HG03439 (cell line): Measurements from ENCODE around the gene INPP4A.

Experiments
- ATAC-seq: cut with Tn5 transposase; IDR thresholded peaks from one replicate; pipeline ENCODE4 v1.9.1; 2021; ENCODE audit warnings: mild to moderate bottlenecking, moderate library complexity; ENCODE audit not compliant: unreplicated experiment

Gene INPP4A

DNA sequence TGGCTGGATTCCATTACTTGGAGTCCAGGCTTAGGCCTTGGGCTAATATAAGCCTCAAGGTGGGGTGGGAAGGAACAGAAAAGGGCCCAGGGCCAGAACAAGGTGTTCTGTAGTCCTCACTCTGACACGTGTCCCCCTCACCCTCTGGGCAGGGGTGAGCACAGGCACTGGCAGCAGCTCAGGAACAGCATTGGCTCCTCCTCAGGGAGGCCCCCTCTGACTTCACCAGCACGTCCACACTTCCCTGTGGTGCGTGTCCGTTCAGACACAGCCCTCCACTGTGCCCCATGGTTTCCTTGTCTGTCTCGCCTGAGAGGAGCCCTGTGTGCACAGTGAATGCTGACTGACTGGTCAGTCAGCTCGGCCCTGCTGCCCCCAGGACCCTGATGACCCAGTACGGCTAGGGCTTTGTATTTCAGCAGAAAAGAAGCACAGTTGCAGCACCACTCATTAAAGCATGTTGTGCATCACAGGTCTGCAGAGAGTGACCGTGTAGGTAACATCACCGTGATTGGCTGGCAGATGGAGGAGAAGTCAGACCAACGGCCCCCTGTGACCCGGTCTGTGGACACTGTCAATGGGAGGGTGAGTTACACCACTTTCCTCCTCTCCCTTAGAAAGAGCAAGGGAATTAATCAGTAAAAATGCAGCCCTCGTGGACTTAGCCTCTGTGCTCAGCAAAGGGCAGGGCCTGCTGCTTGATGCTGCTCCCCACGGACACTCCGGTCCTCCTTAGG, 92.9 kb downstream of the INPP4A start:
- no peak for ATAC-seq

DNA sequence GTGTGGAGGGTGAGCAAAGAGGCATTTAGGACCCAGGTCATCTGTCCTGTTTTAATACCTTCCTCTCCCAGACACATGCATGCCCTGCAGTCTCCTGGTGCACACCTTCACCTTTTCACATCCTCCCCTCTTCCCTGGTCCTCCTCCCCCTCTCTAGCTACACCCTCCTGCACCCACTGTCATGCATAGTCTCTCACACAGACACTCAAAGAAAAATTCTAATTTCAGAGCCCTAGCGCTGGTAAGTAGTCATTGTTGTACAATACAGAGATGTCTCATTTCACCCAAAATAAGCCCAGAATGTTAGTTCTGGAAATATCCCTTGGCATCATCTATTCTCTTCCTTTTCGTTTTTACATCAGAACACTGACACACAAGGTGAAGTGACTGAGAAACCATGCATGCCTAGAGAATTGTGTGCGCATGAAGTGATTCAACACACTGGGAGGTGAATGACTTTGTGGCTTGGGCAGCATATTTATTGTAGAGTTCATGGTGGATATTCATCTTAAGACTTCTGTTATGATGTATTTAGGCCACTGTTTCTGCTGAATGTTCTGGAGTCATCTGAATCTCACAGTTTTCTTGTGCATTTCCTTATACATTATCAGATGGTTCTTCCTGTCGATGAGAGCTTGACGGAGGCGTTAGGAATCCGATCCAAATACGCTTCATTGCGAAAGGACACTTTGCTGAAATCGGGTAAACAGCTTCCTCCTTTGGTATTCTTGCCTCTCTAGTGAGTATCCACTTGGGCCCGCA, 93.8 kb downstream of the INPP4A start:
- no peak for ATAC-seq

DNA sequence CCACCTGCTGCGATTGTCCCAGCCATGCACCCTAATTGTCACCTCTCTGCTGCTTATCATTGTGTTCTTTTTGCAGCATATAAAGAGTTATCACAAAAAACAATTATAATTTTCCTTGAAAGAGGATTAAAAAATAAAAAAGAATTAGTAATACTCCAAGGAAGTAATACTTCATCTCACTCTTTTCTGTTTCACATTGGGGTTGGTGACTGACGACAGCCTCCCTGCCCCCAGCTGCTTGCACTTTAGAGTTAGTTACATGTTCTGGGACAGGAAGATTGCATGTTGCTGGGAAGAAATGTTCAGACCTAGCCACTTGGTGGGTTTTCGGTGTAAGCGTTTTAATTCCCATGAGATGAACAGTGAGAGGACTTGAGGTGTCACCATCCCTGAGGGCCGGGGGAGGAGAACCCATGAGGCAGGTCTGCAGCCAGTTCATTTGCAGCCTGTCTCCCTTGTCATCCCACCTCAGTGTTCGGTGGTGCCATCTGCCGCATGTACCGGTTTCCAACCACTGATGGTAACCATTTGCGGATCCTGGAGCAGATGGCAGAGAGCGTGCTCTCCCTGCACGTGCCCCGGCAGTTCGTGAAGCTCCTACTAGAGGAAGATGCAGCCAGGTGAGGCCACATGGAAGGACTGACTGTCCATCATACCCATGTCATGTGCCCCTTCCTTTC, 94.5 kb downstream of the INPP4A start:
- no peak for ATAC-seq

DNA sequence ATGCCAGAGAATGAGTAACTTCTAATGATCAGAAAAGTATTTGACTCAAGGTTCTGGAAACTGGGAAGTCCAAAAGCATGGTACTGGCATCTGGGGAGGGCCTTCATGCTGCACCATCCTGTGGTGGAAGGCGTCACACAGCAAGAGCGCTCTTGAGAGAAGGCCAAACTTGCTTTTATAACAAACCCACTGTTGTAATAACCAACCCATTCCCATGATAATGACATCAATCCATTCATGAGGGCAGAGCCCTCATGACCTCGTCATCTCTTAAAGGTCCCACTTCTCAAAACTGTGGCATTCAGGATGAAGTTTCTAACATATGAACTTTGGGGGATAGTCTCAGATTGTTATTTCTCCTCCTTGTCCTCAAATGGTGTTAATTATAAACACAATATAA, 95.9 kb downstream of the INPP4A start:
- ATAC-seq = no peak

DNA sequence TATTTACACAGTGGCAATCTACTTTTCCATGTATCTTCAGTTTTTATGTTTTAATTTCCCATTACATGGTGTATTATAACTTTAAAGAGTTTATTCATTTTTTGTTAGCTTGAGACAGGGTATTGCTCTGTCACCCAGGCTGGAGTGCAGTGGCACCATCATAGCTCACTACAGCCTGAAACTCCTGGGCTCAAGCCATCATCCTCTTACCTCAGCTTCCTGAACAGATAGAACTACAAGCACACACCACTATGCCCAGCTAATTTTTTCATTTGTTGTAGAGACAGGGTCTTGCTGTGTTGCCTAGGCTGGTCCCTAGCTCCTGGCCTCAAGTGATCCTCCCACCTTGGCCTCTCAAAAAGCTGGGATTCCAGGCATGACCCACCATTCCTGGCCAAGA, 96.8 kb downstream of the INPP4A start:
- ATAC-seq = no peak

DNA sequence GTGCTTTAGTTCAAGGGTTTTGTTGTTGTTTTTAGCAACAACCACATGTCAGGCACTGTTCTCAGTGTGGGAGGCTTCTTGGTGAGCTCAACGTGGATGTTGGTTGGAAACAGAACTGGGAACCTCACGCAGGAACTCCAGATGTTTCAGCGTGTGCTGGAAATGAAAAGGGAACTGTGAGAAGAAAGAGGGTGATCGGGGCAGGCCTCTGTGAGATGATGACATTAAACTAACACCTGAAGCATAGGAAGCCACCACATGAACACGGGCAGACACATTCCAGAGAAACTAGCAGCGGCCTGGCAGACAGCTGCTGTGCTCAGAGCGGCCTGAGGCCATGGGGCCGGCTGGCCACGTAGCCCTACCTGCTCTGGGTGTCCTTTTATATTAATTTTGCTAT, 97.2 kb downstream of the INPP4A start:
- ATAC-seq = no peak

DNA sequence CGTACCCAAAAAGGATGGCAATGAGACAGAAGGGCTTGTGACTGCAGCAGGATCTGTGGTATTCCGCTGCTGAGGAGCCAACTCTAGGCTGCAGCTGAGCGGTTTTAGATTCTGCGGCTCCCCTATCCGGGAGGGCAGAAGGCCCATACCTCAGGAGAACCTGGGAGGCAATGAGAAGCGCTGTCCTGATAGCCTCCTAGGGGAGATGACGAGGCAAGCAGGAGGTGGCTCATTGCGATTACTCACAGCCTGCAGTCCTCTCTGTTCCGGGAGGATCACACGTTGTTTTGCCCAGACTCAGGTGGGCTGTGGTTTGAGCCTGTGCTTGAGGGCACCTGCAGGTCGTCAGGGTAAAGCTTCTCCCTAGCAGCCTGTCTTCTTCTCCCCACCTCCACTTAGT, 98.6 kb downstream of the INPP4A start:
- ATAC-seq = no peak

DNA sequence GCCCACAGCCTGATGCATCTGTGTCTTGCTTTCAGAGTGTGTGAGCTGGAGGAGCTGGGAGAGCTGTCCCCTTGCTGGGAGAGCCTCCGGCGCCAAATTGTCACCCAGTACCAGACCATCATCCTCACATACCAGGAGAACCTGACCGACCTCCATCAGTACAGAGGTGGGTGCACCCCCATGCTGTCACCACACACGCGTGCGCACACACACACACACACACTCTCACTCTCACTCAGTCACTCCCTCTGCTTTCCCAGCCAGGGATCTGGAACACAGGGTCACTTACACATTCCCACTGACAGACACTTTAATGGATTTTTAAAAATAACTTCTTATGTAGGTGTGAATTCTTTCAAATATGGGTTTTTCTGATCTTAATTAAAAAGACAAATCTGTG, 99.2 kb downstream of the INPP4A start:
- ATAC-seq = no peak

DNA sequence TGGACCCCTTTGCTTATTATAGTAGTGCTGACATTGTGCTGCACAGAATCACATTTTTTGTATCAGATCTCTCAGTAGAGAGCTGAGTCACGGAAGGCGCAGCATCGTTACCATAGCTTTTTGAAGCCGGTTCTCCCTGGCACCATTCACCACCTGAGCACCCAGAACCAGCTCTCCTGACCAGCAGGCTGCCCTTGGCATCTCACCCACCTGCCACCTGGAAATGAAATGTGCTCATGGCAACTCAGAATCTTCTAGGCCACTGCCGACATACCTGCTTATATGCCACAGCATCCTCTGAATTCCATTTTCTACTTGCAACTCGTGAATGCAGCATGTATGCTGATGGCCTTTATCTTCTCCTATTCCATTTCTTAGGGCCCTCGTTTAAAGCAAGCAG, 100.9 kb downstream of the INPP4A start:
- ATAC-seq = no peak

DNA sequence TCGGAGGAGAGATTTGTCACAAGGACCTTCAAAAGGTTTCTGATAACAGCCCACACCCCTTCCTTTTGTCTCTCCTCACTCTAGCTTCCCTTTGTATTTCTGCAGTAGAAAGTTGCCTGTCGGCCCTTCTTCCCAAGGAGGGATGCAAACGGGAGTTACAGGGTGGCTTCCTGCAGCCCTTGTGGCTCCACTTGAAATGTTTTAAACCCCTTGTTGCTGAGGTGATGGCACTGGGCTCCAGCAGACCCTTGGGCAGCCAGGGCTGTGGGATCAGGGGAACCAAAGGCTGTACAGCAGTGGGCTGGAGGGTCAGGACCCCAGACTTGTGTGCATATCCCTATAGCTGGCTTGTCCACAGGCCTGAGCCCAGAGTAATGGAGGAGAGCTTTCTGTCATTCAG, 101.5 kb downstream of the INPP4A start:
- ATAC-seq = no peak

DNA sequence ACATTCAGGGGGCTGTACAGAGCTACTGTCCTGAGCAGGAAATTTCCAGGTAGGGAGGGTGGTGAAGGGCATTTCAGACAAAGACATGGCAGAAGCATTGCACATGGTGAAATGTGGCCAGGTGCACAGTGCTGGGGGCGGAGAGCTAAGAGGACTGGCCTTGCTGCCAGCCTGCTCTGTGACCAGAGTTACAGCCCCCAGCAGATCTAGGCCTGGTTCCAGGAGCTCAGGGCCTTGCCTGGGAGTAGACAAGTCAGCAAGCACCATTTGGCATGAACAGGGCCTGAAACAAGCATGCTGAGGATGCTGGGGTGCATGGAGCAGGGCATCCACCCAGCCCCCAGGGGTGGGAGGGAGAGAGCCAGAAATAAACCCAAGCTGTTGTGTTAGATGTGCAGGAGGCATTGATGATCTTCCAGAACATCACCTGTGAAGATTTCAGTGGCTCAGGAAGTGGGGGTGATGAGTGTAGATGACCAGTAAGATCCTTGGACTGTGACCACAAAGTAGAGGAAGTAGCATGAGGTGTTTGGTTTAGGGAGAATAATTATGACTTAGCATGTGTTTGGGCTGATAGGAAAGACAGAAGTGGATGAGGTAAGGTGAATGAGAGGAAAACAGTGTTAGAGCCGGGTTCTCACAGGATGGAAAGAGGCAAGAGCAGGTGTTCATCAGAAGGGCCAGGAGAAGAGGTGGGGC, 102.6 kb downstream of the INPP4A start:
- ATAC-seq = no peak

DNA sequence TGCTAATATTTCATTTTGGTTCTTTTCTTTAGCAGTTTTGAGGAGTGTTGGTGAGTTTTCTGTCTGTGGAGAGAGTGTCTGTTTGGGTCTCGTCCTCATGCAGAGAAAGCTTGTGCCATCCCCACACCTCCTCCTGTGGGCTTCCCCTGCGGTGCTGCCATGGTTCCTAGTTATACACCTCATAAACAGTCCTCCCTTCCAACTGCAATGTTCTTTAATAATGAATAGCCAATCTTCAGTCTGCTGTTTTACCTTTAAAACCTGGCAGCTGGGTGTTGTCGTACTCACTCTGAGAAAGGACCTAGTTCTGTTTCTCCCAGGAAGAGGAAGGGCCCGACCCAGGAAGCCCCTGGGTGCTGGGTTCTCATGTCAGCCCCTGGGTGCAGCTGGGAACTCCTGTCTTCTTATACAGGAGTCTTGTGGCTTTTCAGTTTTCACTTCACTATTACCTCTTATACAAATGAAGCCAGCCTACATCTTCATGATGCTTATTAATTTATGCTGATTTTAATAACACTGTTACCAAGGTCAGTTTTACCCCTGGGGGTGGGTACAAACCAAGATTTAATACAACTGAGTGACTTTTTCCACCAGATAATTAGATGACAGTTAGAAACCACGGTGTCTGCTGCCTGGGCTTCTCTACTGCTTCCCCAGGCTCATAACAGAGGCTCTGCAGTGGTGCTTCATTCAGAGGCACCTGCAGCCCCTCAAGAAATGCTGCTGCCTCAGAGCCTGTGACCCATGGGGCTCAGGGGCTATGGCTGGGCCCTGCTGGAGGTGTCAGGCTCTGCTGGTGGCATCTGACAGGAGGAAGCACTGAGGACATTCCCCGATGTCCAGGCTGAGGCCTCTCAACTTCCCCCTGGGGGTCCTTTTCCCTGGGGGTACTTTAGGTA, 104.5 kb downstream of the INPP4A start:
- no peak for ATAC-seq

DNA sequence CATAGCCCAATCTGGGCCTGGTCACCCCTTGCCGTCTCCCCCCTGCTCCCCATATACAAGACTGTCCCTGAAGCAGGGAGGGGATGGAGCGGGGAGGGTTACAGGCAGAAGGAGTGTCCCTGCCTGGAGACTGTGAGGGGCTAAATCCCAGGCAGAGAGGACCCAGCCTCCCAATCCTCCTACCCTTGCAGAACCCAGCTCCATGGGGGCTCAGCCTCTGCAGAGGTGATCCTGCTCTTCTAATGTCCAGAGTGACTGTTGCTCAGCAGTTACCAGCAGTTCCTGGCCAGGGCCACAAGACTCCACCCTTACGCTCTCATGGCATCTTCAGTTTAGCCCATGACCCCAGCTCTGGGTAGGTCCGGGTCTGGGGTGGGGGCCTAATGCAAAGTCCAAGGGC, 105.5 kb downstream of the INPP4A start:
- no peak for ATAC-seq

DNA sequence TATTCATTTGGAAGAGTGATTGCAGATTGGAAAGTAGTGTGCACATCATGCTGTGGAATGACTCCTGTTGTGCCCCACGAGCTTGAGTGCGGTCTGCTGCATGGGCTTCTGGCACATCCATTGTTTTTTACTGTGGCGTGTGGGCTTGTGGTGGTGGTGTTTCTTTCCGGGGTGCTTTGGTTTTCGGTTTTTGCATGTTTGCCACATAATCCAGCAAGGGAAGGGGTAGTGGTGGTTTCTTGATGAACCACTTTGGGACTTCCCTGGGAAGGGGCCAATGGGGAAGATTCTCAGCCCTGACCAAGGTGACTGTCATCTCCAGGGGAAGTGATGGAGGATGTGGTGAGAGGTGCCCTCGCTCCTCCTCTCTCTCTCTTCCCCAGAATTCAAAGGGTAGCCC, 106.7 kb downstream of the INPP4A start:
- no peak for ATAC-seq

DNA sequence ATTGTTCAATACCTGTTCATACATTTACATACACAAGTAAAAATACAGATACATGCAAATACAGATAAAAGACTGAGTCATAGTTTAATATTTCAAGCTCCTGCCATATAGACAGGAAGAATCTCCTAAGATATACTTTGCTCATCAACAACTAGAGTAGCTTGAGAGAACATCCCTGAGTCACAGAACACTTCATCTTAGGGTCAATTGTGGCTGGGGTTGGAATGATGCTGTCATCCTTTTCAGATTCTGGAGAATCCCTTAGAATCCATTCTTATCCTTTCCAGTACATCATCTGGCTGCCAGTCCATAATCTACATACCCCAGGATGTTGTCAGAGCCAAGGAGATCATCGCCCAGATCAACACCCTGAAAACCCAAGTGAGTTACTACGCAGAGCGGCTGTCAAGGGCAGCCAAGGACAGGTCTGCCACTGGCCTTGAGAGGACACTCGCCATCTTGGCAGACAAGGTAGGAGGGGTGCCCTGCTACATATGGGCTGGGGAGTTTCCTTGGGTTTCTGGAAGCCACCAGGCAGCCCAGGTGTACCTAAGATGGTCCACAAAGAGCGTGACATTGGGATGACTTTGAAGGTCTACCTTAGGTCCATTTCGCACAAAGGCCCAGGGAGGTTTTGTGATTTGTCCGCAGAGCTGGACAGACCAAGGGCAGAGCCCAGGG, 108.0 kb downstream of the INPP4A start:
- ATAC-seq = no peak

DNA sequence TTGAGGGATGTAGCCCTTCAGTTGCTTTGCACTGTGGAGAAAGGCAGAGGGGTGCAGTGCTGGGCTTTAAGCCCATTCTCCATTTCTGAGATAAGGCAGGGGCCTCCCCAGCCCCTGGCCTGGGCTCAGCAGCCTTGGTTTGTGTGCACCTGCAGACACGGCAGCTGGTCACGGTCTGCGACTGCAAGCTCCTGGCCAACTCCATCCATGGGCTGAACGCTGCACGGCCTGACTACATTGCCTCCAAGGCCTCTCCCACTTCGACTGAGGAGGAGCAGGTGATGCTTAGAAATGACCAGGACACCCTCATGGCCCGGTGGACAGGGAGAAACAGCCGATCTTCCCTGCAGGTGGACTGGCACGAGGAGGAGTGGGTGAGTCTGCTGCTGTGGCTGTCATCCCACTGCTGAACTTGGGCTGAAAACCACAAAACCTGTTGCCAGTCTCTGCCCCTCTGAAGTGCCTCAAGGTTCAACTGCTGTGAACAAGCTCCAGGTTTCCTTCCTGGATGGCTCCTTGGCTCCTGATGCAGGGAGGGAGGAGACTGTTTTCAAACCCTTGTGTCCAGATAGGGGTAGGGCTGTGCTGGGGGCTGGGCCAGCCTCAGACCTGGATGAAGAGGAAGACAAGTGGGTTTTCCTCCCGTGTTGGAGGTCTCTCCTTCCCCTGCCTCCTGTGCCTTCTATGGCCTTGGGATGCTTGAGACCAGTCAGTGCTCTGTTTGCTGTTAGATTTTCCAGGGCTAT, 109.6 kb downstream of the INPP4A start:
- no peak for ATAC-seq

DNA sequence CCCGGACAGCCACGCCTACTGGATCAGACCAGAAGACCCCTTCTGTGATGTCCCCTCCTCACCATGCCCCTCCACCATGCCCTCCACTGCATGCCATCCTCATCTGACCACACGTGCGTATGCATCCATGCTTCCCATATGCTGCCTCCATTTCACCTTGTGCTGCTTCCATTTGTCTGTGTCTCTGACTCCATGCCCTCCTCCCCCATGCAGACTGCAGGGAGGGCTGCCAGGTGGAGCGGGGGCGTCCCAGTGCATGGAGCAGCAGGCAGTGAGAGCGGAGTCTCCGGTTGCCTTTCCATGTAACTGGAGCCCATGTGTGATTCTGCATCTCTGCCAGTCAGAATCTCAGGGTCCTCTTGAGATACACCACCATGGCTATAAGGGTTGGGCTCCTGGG, 111.0 kb downstream of the INPP4A start:
- no peak for ATAC-seq

DNA sequence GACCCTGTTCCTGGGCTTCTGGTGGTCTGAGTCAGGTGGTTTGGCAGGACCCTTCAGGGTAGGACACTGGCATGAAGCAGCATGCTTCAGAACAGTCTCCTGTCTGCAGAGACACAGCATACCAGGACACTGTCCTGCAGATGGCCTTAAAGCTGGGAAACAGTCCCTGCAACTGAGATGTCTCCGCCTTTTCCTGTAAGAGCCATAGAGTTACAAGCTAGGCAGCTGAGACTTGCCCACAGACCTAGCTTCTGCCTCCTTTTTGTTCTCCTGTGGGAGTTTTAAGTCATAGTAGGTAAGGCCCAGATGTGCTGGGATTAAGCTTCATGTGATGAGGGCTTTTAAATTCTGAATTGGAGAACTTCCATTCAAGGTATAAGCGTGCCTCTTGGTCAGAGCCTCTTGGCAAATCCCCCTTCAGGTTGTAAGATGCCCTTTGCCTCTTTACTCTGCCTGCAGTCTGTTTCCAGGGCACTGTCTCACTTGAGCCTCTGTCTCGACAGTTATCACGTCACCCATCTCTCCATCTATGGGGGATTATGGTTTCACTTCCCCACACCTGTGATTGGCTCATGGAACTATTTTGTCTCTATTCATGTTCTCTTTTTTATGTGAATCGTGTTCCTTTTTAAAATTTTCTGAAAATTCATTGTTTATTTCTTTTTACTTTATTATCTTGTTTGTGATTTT, 111.8 kb downstream of the INPP4A start:
- no peak for ATAC-seq
